Left renal pelvis (tissue), 4 donors: ENCODE results near the gene RYR2. TPM values are rescaled to one million over a fixed set of nuclear protein-coding genes. Genes with fewer than 3 reads are reported as not detected.
A peak's percentile ranks its signal among the peaks of the same experiment; 100 is the strongest.
"Not testable (repeated sequence)": the region's sequence is repeated elsewhere in the genome, so short reads cannot be mapped to it uniquely, and the experiment has no call there.

ENCODE experiments used
- DNase-seq, 4 donors: peaks; one replicate each; pipeline ENCODE4 v3.0.0-alpha.2; 2013; ENCODE audit warnings: low read depth in 4 of 4, low spot score in 3 of 4
- polyA plus RNA-seq, 4 donors: library from polyadenylated mRNA; unstranded; fragments of 120-200 nt; gene quantifications; one replicate each; pipeline ENCODE4 v1.2.1, GENCODE V29; 2013; ENCODE audit not compliant: insufficient read length in 4 of 4

The RYR2 gene
- polyA plus RNA-seq, 4 donors: 0.29 to 2.4 (median 1.5) TPM

DNA sequence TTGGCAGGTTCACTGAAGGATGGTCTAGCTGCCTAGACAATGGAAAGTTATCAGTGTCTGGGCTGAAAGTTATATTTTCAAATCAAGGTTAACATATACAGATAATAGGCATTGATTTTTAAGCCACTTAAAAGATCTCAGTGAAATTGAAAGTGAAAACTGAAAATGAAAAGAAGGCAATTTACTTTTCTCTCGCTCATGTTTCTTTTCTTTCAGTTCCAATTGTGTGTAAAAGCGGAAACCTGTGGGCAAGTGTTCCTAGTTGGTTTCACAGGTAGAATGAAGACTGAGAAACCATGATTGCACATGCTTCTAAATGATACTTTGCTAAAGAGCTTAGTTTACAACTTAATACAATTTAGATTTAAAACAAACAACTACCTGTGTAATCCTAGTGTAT lies 465.0 kb downstream of the RYR2 start:
- no peak for DNase-seq

DNA sequence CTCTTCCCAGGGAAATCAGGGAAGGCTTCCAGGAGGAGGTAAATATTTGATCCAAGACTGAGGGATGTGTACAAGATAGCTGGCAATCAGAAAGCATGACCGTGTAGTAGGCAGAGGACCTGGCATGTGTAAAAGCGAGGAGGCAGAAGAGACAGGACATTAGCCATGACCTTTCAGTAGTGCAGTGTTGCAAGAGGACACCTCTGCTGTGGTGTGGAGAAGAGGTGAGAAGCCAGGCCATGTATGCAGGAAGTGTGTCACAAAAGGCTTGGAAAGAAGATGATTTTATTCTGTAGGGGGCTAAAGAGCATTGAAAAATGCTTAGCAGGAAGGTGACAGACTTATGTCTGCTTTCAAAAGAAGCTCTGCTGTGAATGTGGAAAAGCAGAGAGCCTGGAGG lies 467.8 kb downstream of the RYR2 start:
- DNase-seq: no peak

DNA sequence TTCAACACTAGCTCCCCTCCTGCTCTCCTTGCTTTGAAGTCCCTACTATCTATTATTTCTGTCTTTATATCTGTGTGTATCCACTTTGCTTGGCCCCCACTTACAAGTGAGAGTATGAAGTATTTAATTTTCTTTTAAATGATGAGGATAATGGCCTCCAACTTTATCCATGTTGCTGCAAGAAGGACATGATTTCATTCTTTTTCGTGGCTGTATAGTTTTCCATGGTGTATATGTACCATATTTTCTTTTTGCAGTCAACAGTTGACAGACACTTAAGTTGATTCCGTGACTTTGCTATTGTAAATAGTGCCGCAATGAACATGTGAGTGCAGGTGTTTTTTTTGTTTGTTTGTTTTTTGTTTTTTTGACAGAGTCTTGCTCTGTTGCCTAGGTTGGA lies 483.1 kb downstream of the RYR2 start:
- DNase-seq: no peak

DNA sequence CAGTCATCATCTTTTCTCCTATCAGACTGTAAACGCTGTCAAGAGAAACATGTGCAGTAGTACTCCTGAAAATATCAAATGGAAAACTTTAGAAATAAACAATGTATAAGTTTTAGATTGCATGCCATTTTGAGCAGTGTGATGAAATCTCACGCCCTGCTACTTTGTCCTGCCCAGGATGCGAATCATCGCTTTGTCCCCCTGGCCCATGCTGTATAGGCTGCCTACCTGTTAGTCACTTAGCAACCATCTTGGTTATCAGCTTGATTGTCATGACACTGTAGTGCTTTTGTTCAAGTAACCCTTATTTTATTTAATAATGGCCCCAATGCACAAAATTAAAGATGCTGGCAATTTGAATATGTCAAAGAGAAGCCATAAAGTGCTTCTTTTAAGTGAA lies 485.8 kb downstream of the RYR2 start:
- no peak for DNase-seq

DNA sequence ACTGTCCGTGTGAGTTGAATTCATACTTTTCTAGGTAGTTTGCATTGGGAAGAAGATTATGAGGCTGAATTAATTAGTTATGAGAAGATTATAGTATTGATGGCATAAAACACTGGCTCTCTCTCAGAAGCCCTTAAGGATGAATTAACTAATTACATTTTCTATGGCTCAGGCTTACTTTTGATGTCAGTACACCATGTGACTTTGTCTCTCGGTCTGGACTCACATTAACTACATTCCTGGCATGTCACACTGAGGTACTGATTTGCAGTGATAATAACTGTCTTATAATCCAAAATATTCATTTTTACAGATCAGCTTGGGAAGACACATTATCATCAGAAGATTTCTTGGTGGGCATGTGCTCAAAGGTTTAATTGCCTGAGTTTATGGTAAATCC lies 486.6 kb downstream of the RYR2 start:
- no peak for DNase-seq

DNA sequence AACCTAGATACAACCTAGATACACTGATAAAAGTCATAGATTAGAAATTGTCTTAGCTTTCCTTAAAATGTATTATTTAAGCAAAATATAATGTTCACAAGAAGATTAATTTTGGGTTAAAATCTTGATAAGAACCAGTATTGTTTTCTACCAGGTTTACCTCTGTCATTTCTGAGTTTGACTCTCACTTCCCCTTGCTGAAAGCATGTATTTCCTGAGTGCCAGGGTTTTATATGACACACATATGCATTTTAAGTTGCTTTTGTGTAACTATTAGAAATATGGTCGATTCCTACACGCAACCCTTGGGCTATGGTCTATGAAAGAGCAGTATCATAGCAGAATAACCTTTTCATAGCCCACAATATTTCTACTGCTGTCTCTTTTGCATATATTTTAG lies 497.1 kb downstream of the RYR2 start:
- DNase-seq: no peak

DNA sequence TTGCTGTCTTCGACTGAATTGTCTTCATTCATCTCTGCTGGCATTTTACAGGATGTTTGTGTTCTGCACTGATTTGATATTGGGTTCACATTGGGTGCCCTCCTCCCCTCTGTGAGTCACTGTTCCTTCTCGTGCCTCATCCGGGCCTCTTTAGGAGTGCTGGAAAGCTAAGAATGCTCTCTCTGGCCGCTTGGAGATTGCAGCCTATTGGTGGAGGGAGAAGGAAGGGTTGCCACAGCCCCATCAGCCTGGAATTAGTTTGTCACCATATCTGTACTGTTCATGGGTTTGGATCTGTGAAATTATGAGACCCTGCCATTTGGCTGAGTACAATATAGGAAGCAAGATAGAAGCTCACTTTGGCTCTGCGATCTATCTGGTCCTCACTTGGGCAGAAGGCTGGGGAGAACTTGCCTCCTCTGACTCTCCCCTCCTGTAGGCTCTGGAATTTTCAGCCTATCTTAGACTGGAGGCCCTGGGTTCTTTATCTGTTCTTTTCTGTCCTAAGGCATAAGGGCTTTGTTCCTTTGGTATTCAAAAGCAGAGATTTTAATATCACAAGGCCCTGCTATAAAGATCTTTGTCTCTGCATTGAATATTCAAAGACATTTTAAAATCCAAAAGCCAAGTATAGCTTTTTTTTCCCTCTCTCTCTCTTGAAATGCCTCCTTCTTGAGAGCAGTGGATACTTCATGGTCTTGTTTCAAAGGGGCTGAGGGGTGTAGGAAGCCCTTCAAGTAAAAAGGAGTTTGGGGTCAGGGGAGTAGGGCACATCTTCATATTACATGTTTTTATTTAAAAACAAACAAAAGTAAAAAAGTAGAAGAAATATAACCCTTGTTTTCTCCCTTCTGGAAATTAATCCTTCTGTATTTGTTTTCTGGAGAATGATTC lies 500.8 kb downstream of the RYR2 start:
- no peak for DNase-seq

DNA sequence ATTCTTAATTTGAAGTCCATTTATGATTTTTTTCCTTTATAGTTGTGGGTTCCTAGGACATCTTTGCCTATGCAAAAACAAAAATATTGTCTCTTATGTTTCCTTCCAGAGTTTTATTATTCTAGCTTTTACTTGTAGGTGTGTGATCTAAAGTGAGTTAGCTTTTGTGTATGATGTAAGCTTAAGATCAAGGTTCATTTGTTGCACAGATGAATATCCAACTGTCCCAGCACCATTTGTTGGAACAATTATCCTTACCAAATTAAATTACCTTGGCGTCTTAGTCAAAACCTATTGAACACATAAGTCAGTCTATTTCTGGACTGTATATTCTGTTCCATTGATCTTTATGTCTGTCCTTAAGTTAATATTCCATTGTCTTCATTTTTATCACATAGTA lies 511.1 kb downstream of the RYR2 start:
- DNase-seq: no peak

DNA sequence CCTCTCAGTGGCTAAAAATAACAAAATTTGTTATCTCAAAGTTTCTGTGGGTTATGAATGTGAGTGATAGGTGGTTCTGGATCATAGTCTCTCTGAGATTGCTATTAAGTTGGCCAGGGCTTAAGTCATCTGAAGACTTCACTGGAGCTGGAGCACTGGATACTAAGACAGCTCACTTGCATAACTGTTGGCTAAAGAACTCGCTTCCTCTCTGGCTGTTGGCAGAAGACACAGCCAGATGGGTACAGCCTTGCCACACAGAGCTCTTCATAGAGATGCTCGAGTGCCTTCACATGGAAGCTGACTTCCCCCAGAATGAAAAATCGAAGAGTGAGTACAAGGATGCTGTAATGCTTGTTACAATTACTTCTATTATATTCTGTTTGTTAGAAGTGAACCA lies 514.9 kb downstream of the RYR2 start:
- DNase-seq: no peak

DNA sequence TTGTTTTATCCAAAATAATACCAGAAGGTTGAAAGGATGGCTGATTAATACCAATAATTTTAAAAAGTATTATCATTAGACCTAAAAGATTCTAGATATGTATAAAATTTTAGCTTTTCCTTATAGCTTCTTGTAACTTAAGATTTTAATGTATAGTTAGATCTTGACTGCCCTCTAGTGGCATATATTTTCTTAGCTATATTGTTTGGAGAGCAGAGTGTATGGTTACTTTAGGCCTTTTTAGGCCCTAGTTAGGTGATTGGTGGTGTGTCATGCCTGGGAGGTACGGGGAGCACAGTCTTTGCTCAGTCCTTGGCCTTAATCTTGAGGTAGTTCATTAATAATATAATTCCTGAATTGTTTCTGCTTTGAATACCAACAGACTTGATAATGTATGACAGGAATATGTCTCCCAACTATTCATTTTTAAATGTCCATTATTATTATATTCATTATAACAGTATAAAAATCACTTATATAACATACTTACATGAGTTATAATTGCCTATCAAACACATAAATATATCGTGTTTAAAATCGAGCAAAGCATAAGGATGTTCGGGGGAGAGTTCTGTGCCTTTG lies 520.3 kb downstream of the RYR2 start:
- peak; percentile 25 to 40 (median 34) for DNase-seq

DNA sequence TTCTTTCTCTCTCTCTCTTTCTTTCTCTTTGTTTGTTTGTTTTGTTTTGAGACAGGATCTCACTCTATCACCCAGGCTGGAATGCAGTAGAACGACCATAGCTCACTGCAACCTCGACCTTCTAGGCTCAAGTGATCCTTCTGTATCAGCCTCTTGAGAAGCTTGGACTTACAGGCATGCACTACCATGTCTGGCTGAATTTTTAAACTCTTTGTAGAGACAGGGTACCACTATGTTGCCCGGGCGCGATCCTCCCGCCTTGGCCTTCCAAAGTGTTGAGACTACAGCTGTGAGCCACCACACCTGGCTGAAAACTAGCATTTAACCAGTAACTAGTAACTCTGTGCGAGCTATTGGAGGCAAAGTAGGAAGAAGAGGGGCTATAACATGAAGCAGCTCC lies 523.3 kb downstream of the RYR2 start:
- no peak for DNase-seq

DNA sequence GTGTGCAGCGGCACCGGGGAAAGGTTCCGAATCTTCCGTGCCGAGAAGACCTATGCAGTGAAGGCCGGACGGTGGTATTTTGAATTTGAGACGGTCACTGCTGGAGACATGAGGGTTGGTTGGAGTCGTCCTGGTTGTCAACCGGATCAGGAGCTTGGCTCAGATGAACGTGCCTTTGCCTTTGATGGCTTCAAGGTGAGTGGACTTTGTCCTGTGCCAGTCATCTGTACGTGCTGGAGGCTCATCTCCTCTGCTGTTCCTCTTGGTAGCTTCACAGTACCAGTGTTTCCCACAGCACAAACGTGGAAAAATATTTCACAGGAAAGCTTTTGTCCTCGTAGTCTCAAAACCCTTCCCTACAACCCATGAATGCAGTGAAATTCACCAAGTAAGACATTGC lies 524.6 kb downstream of the RYR2 start:
- DNase-seq: no peak

DNA sequence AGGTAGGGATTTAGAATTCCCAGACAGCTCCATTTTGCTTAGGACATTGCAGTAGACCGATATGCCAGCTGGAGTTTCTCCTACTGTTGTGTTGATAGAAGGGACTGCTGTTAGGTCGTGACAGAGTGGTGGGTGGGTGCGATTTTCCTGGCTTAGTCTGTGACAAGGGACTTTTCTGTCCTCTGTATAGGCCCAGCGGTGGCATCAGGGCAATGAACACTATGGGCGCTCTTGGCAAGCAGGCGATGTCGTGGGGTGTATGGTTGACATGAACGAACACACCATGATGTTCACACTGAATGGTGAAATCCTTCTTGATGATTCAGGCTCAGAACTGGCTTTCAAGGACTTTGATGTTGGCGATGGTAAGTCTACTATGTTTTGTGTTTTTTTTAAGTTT lies 527.0 kb downstream of the RYR2 start:
- no peak for DNase-seq

DNA sequence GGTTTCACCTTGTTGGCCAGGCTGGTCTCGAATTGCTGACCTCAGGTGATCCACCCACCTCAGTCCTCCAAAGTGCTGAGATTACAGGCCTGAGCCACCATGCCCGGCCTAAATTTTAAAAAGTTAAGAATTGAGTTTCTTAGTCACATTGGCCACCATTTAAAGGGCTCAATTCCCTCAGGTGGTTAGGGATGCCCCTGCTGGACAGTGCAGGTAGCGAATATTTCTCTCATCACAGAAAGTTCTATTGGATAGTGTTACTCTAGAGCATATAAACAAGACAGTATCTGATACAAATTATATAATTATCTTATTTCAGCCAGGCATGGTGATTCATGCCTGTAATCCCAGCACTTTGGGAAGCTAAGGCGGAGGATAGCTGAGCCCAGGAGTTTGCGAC lies 528.5 kb downstream of the RYR2 start:
- DNase-seq: no peak

DNA sequence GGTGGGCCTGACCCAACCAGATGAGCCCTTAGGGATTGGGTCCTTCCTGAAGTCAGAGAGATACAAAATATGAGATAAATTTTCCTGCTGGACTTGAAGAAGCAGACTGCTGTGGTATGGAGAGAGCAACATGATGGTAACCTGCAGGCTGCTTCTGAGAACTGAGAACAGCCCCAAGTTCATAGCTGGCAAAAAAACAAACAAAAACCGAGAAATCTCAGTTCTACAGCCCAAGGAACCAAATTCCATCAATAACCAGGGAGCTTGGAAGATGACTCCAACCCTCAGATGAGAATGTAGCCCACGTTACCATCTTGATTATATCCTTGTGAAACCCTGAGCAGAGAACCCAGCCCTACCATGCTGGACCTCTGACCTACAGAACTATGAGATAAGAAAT lies 532.6 kb downstream of the RYR2 start:
- no peak for DNase-seq

DNA sequence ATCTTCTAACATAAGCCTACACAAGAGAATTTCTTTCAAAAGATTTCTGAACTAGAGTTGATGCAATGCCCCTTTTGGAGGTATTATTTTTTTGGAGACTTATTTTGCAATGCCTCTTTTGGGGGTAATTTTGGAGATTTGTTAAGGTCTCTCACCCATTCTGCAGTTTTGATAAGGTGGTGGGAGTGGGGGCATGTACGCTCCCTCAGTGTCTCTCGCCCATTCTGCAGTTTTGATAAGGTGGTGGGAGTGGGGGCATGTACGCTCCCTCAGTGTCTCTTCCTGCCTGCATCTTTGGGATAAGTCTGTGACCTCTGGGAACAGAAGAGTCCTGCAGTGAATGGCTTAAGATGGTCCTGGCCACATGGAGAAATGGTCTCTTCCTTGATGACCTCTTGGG lies 536.6 kb downstream of the RYR2 start:
- DNase-seq: no peak

DNA sequence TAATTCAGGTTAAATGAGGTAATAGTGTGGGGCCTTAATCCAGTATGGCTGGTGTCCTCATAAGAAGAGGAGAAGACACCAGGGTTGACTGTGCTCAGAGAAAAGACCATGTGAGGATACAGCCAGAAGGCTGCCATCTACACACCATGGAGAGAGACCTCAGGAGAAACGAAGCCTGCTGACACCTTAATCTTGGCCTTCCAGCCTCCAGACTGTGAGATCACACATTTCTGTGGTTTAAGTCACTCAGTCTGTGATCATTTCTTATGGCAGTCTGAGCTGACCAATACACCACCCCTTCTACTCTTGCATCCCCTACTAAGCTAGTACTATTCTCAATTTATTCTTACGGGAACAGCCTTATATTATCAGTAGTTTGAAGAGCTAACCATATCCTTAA lies 538.7 kb downstream of the RYR2 start:
- no peak for DNase-seq

DNA sequence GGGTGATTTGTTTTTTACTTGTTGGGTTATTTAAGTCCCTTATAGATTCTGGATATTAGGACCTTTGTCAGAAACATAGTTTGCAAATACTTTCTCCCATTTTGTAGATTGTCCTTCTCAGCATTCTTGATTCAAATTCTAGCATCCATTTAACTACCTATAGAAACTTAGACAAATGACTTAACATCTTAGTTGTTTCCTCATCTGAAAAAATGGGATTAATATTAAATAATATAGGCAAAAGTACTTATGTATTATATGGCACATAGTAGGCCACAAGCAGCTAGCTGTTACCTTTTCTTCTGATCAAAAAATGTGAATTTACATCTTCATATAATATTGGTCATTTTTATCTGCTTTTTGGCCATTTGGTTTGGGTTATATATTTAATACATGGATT lies 541.3 kb downstream of the RYR2 start:
- DNase-seq: no peak

DNA sequence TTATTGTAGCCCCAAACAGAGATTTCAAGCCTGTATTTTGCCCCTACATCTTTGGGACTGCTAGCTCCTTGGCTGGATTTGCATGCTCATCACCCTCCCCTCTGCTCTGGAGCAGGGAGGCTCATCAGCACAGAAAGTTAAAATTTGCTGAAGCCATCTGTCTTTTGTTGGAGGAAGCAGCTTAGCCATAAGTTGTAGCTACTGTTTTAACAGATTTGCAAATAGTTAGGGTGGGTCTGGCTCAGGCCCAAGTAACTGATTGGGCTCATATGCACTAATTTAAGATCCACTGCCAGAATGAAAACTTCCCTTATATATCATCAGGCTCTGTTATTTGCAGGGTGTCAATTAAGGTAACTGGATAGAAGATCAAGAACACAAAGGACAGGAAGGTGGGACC lies 541.8 kb downstream of the RYR2 start:
- DNase-seq: no peak

DNA sequence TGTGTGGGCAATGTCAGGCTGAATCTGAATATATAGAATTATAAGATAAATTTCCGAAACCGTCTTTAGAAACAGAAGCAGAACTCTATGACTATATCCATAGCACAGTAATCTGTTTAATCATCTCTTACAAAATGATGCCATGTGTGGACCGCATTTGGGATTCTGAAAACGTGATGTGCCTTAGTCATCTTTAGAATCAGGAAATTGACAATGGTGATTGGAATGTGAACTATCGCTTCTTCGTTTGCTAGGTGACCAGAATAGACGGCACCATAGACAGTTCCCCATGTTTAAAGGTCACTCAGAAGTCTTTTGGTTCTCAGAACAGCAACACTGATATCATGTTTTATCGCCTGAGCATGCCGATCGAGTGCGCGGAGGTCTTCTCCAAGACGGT lies 548.4 kb downstream of the RYR2 start:
- DNase-seq: no peak

DNA sequence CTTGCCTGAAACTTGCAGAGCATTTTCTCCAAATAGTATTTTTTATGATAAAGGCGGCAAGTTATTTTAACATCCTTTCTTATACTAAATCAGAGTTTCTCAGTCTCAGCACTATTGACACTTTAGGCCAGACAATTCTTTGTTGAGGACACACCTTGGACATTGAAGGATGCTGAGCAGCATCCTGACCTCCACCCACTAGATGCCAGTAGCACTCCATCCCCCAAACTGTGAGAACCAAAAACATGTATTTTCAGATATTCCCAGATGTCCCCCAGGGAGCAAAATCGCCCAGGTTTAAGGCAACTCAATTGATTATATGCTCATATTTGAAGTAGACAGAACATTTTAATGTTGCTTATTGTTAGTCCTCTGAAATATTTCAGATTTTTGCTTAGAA lies 549.4 kb downstream of the RYR2 start:
- no peak for DNase-seq

DNA sequence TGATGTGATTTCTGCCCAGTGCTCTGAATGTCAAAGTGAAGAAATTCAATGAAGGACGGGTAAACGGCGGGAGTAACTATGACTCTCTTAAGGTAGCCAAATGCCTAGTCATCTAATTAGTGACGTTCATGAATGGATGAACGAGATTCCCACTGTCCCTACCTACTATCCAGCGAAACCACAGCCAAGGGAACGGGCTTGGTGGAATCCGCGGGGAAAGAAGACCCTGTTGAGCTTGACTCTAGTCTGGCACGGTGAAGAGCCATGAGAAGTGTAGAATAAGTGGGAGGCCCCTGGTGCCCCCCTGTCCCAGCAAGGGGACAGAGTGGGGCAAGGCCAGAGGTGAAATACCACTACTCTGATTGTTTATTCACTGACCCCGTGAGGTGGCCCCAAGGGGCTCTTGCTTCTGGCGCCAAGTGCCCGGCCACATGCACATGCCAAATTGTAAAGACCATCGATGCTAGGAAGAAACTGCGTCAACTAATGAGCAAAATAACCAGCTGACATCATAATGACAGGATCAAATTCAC lies 561.1 kb downstream of the RYR2 start:
- DNase-seq: not testable (repeated sequence)
